Stimulated activated CD4-positive, alpha-beta T cell treated with anti-CD3 and anti-CD28 coated beads, Interleukin-4, amount 100 ng/mL, for 1 hour (primary cell): Measurements from ENCODE around the gene NOXA1.

ENCODE experiments used
- DNase-seq: peaks from one replicate; pipeline ENCODE4 v3.0.0-alpha.2; 2020

NOXA1 gene

GRCh38 chr9:137427454-137428310, 4.5 kb downstream of the NOXA1 start:
- no peak for DNase-seq

GRCh38 chr9:137428311-137428630, 5.1 kb downstream of the NOXA1 start:
- DNase-seq = no peak

GRCh38 chr9:137428841-137429545, 5.8 kb downstream of the NOXA1 start:
- DNase-seq = no peak

- DNase-seq = no peak
Observed at GRCh38 chr9:137429546-137429890, 6.3 kb downstream of the NOXA1 start.

GRCh38 chr9:137429974-137430722, 7.0 kb downstream of the NOXA1 start:
- DNase-seq = no peak

GRCh38 chr9:137430723-137431415, 7.7 kb downstream of the NOXA1 start:
- no peak for DNase-seq

- DNase-seq = no peak
Observed at GRCh38 chr9:137431416-137431931, 8.3 kb downstream of the NOXA1 start.

- no peak for DNase-seq
Observed at GRCh38 chr9:137432687-137433348, 9.6 kb downstream of the NOXA1 start.

GRCh38 chr9:137433349-137433915, 10.2 kb downstream of the NOXA1 start:
- no peak for DNase-seq

- DNase-seq = no peak
Observed at GRCh38 chr9:137433916-137434431, 10.8 kb downstream of the NOXA1 start.

GRCh38 chr9:137434498-137435380, 11.5 kb downstream of the NOXA1 start:
- DNase-seq = no peak

GRCh38 chr9:137435381-137435891, 12.2 kb downstream of the NOXA1 start:
- no peak for DNase-seq

GRCh38 chr9:137435980-137436760, 13.0 kb downstream of the NOXA1 start:
- no peak for DNase-seq

- no peak for DNase-seq
Observed at GRCh38 chr9:137436761-137437600, 13.8 kb downstream of the NOXA1 start.

- DNase-seq = no peak
Observed at GRCh38 chr9:137437691-137438590, 14.7 kb downstream of the NOXA1 start.

- no peak for DNase-seq
Observed at GRCh38 chr9:137438591-137439157, 15.5 kb downstream of the NOXA1 start.

GRCh38 chr9:137439158-137439714, 16.0 kb downstream of the NOXA1 start:
- DNase-seq = no peak
